GM12878 (cell line): ENCODE data around the gene SPATA24. TPM values are rescaled to one million over a fixed set of nuclear protein-coding genes. Genes with fewer than 3 reads are reported as not detected.

Experiments
- ATAC-seq: fragments of 200-7000 bp; cut with Tn5 transposase; 3 replicates; pipeline ENCODE4 v1.9.1; 2020; ENCODE audit warnings: mild to moderate bottlenecking, moderate library complexity
- BruUV-seq: library from RNA; stranded (reverse); fragments of 400-500 nt; replicated peaks from 2 replicates; lab custom pipeline; 2021; lab: Mats Ljungman, UMichigan
- CTCF ChIA-PET: fragments of 300-600 bp; sonication (Branson Sonifier 250); formaldehyde crosslinking; extraction: SDS; loops from one replicate; lab custom pipeline; 2021; ENCODE audit warnings: inconsistent platforms; lab: Yijun Ruan, JAX
- POLR2A ChIA-PET: fragments of 350-600 bp; formaldehyde crosslinking; extraction: SDS; loops from one replicate; lab custom pipeline; 2021; ENCODE audit warnings: inconsistent platforms; lab: Charles Lee
- RAD21 ChIA-PET: fragments of 300-600 bp; sonication (Branson Sonifier 250); formaldehyde crosslinking; loops from one replicate; lab custom pipeline; 2023; ENCODE audit warnings: antibody characterized with exemption; ENCODE audit not compliant: unreplicated experiment; lab: Charles Lee
- SMC1A ChIA-PET: fragments of 300-600 bp; sonication (Branson Sonifier 250); formaldehyde crosslinking; loops from one replicate; lab custom pipeline; 2023; ENCODE audit not compliant: unreplicated experiment, uncharacterized antibody; lab: Charles Lee
- DNase-seq: peaks from one replicate; pipeline ENCODE4 v3.0.0-alpha.2; 2011; ENCODE audit warnings: low read depth, low spot score
- FAIRE-seq: peaks from 3 replicates; lab custom pipeline; 2011; peaks lifted over from hg19 to GRCh38; lab: Jason Lieb, UNC
- H2AFZ ChIP-seq: 2 replicates; pipeline ENCODE4 v1.6.0; 2011; ENCODE audit warnings: low read depth, low read length, control low read depth; ENCODE audit not compliant: control insufficient read depth
- H3K27ac ChIP-seq: 2 replicates; pipeline ENCODE4 v1.5.1; 2011; ENCODE audit warnings: control low read depth; ENCODE audit not compliant: control insufficient read depth, insufficient read depth
- H3K27me3 ChIP-seq, 2 experiments: replicated peaks in 1 of 2; 2 replicates each; pipeline versions ENCODE4 v1.6.0 to v1.6.1; 2011; ENCODE audit warnings: low read length in 1 of 2; ENCODE audit not compliant: control insufficient read depth in 2 of 2, insufficient read depth in 2 of 2
- H3K36me3 ChIP-seq, 2 experiments: 2 replicates each; pipeline ENCODE4 v1.5.1; 2011; ENCODE audit warnings: low read length in 1 of 2; ENCODE audit not compliant: control insufficient read depth in 2 of 2, insufficient read depth in 2 of 2
- H3K4me1 ChIP-seq: 2 replicates; pipeline ENCODE4 v1.6.1; 2011; ENCODE audit warnings: mild to moderate bottlenecking, low read length, moderate library complexity, mixed read lengths; ENCODE audit not compliant: control insufficient read depth, insufficient read depth
- H3K4me2 ChIP-seq: 2 replicates; pipeline ENCODE4 v1.6.0; 2011; ENCODE audit warnings: control low read depth; ENCODE audit not compliant: control insufficient read depth, insufficient read depth
- H3K4me3 ChIP-seq: fragments of 200-600 bp; sonication (generic); 2 replicates; pipeline ENCODE4 v1.5.1; 2016
- H3K79me2 ChIP-seq: 2 replicates; pipeline ENCODE4 v1.6.0; 2011; ENCODE audit warnings: low read length; ENCODE audit not compliant: control insufficient read depth, insufficient read depth
- H3K9ac ChIP-seq: 2 replicates; pipeline ENCODE4 v1.8.0; 2011; ENCODE audit warnings: low read length, control low read depth, mixed read lengths; ENCODE audit not compliant: control insufficient read depth, insufficient read depth
- H3K9me3 ChIP-seq: replicated peaks from 3 replicates; pipeline ENCODE4 v1.5.1; 2011; ENCODE audit warnings: mild to moderate bottlenecking, low read length; ENCODE audit not compliant: control insufficient read depth, insufficient read depth
- H4K20me1 ChIP-seq: 2 replicates; pipeline ENCODE4 v1.6.0; 2011; ENCODE audit not compliant: control insufficient read depth, insufficient read depth
- ATF2 ChIP-seq: IDR thresholded peaks from 2 replicates; pipeline ENCODE4 v1.6.1; 2012; ENCODE audit warnings: low read length, inconsistent platforms
- BCL3 ChIP-seq: IDR thresholded peaks from 2 replicates; pipeline ENCODE4 v1.6.1; 2011; ENCODE audit warnings: borderline replicate concordance, low read depth, mild to moderate bottlenecking, moderate library complexity, low read length; ENCODE audit not compliant: insufficient read depth, poor library complexity, severe bottlenecking
- BHLHE40 ChIP-seq, 2 experiments: fragments of 450-650 bp in 1 of 2; IDR thresholded peaks; 2 replicates each; pipeline ENCODE4 v1.6.1; 2011 to 2017; ENCODE audit warnings: low read depth in 2 of 2, borderline replicate concordance in 1 of 2, improper control_type of control experiment in 1 of 2, low read length in 1 of 2, mild to moderate bottlenecking in 1 of 2
- CHD4 ChIP-seq: fragments of 200-600 bp; sonication (generic); IDR thresholded peaks from 2 replicates; pipeline ENCODE4 v1.6.1; 2016; ENCODE audit warnings: mild to moderate bottlenecking
- ESRRA ChIP-seq: IDR thresholded peaks from 2 replicates; pipeline ENCODE4 v1.6.1; 2012; ENCODE audit warnings: mild to moderate bottlenecking, low read length, improper control_type of control experiment
- IRF3 ChIP-seq: fragments of 450-650 bp; IDR thresholded peaks from 2 replicates; pipeline ENCODE4 v1.6.1; 2014; ENCODE audit warnings: mild to moderate bottlenecking
- LARP7 ChIP-seq: fragments of 450-650 bp; IDR thresholded peaks from 2 replicates; pipeline ENCODE4 v1.6.1; 2017; ENCODE audit warnings: mild to moderate bottlenecking
- MLLT1 ChIP-seq: fragments of 450-650 bp; IDR thresholded peaks from 2 replicates; pipeline ENCODE4 v1.6.1; 2016; ENCODE audit warnings: mild to moderate bottlenecking
- NR2C2 ChIP-seq: IDR thresholded peaks from 2 replicates; pipeline ENCODE4 v1.6.1; 2011; ENCODE audit warnings: borderline replicate concordance, low read depth; ENCODE audit not compliant: control insufficient read depth, insufficient read length
- POLR2AphosphoS2 ChIP-seq: IDR thresholded peaks from 2 replicates; pipeline ENCODE4 v1.6.1; 2011; ENCODE audit warnings: low read depth, mild to moderate bottlenecking, low read length, improper control_type of control experiment, moderate library complexity
- SKIL ChIP-seq: fragments of 450-650 bp; IDR thresholded peaks from 2 replicates; pipeline ENCODE4 v1.6.1; 2017; ENCODE audit warnings: mild to moderate bottlenecking, low read depth, inconsistent platforms; ENCODE audit not compliant: poor library complexity, severe bottlenecking
- SUZ12 ChIP-seq: fragments of 200-600 bp; sonication (generic); IDR thresholded peaks from one replicate; pipeline ENCODE4 v1.6.1; 2018; ENCODE audit warnings: antibody characterized with exemption, mild to moderate bottlenecking; ENCODE audit not compliant: unreplicated experiment
- USF2 ChIP-seq: IDR thresholded peaks from 2 replicates; pipeline ENCODE4 v1.6.1; 2011; ENCODE audit warnings: low read depth, low read length, improper control_type of control experiment, borderline replicate concordance
- WGBS: methylation state at CpG from one replicate; pipeline ENCODE4 v1.1.6; 2016; ENCODE audit warnings: low lambda C conversion rate; ENCODE audit not compliant: insufficient replicate concordance, insufficient coverage; ENCODE audit errors: missing lambda C conversion rate; 5-methylcytosine and 5-hydroxymethylcytosine counted together
- in situ Hi-C: fragments of 300-500 bp; cut with MboI; formaldehyde crosslinking; loops from 9 replicates; pipeline ENCODE4 v1.14.3; 2018; ENCODE audit warnings: mixed read lengths
- intact Hi-C: fragments of 100-400 bp; cut with micrococcal nuclease; formaldehyde crosslinking; loops from one replicate; pipeline ENCODE4 v1.14.2; 2022; ENCODE audit not compliant: unreplicated experiment
- polyA plus RNA-seq, 11 experiments: library from polyadenylated mRNA; depleted of rRNA in 4 of 11; unstranded in 6 of 11; stranded (reverse) in 5 of 11; fragments of >200 nt; fragmentation: Nextera tagmentation in 4 of 11; fragmentation: Illumina TruSeq in 1 of 11; extraction: Ambion mirVana in 4 of 11; extraction: Trizol in 1 of 11; gene quantifications; 1 replicate in 1 of 11; 2 replicates in 10 of 11; pipeline versions ENCODE4 v1.2.1 to v1.2.3, GENCODE V29; 2011 to 2016; ENCODE audit warnings: inconsistent platforms in 2 of 11, missing spikeins in 2 of 11, low read depth in 1 of 11
- total RNA-seq, 4 experiments: library from RNA; depleted of rRNA in 3 of 4; stranded (reverse); fragments of >200 nt in 3 of 4; fragmentation: Illumina TruSeq in 1 of 4; extraction: Trizol in 1 of 4; gene quantifications; 2 replicates each; pipeline versions ENCODE4 v1.2.1 to v1.2.3, GENCODE V29; 2013 to 2021

The SPATA24 gene
- total and polyA plus RNA-seq, 10 of the 15 experiments (the other 5 are each of a cell fraction or from before 2014, with no cell fraction given) = 4.1 to 9.8 (median 7.3) TPM

GRCh38 chr5:139417214-139417613 lies 13.3 kb upstream of the SPATA24 start:
- peaks cover 21% of the 10 kb centered on the region for H3K4me1 ChIP-seq
- TF ChIP-seq USF2 (no peak), SKIL (no peak), CHD4 (no peak), SUZ12 (no peak), LARP7 (no peak), BHLHE40 (IDR thresholded peaks at IDR 0.05; ENCODE audit: borderline replicate concordance in 1 of 2, low read depth in 2 of 2, low read length in 1 of 2) (no peak), NR2C2 (no peak), POLR2AphosphoS2 (no peak), BCL3 (no peak), IRF3 (no peak), ATF2 (no peak), ESRRA (no peak), MLLT1 (no peak)
- ATAC-seq (no peak), FAIRE-seq (no peak), DNase-seq (no peak)
- no TSS peak for BruUV-seq
- no peaks in the 10 kb centered on the region for H3K9me3 ChIP-seq
- H3K27me3 ChIP-seq = no peaks in the 10 kb centered on the region
- no peak overlapping the region for H2AFZ ChIP-seq
- no peaks in the 10 kb centered on the region for H3K79me2 ChIP-seq
- POLR2A ChIA-PET = interaction anchor here (0.7 to 3.4 kb wide), 3 partner anchors 10 to 21 kb away, joined by 3 to 14 read pairs (median 5); partner anchors contain the start of genes DNAJC18 and SPATA24
- H3K4me2 ChIP-seq = no peak overlapping the region
- no peak overlapping the region for H3K27ac ChIP-seq
- no peak overlapping the region for H3K9ac ChIP-seq
- in situ Hi-C loops = no loop called here
- WGBS = 96% methylated on average over 4 of the region's 4 CpGs
- H4K20me1 ChIP-seq = no peaks in the 10 kb centered on the region
- intact Hi-C loops = no loop called here
- H3K4me3 ChIP-seq = no peak overlapping the region
- CTCF ChIA-PET = interaction anchor here (1.0 to 9.5 kb wide), 2 partner anchors 98 to 346 kb away, joined by 3 to 491 read pairs; no protein-coding TSS in a partner anchor
- peaks cover 0 to 3% of the 10 kb centered on the region in 2 experiments; a peak in 1 of 4 replicates for H3K36me3 ChIP-seq
- SMC1A ChIA-PET = interaction anchor here (0.9 to 4.4 kb wide), 5 partner anchors 8 to 98 kb away, joined by 3 to 105 read pairs (median 3); no protein-coding TSS in a partner anchor
- RAD21 ChIA-PET = interaction anchor here (1.4 to 9.2 kb wide), 3 partner anchors 96 to 166 kb away, joined by 4 to 241 read pairs (median 19); no protein-coding TSS in a partner anchor
